Stimulated activated CD4-positive, alpha-beta T cell treated with anti-CD3 and anti-CD28 coated beads, Interleukin-12 subunit alpha, Interleukin-12 subunit beta, amount 100 ng/mL, for 4 hours (primary cell): Measurements from ENCODE around the gene DTWD2.
"Not testable (repeated sequence)": the region's sequence is repeated elsewhere in the genome, so short reads cannot be mapped to it uniquely, and the experiment has no call there.

Source experiments
- DNase-seq: peaks from one replicate; pipeline ENCODE4 v3.0.0-alpha.2; 2020

The DTWD2 gene

DNA sequence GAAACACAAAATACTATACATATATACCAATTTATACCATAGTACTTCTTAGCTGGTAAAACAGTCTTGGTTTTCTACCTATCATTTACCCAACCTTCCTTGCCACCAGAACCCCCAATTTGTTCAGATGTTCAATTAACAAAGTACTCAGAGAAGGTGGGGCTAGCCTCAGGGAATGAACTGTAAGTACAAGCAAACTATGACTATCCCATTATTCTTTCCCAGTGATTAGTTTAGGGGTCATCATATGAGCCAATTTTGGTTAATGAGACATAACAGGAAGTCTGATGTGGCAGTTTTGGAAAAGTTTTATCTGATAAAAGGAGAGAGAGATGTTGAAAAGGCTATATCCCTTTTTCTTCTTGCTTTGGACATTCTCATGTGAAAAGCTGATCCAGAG, 125.8 kb downstream of the DTWD2 start:
- DNase-seq = no peak

DNA sequence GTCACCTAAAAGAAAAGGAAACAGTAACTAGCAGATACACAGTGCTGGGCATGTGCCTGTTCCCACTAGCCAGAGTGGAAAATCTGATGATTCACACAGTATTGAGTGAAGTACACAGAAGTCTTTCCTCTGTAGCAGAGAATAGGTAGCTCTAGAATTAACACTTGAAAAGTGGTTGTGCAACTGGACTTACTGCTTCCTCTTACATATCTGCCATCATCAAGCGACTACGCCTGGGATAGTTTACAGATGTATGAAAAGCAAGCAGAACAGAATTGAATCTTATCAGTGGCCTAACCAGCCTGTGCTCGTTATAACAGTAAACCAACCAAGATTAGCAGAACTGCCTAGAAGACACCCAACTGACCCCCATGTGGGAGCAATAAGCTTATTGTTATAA, 130.6 kb downstream of the DTWD2 start:
- DNase-seq = no peak

DNA sequence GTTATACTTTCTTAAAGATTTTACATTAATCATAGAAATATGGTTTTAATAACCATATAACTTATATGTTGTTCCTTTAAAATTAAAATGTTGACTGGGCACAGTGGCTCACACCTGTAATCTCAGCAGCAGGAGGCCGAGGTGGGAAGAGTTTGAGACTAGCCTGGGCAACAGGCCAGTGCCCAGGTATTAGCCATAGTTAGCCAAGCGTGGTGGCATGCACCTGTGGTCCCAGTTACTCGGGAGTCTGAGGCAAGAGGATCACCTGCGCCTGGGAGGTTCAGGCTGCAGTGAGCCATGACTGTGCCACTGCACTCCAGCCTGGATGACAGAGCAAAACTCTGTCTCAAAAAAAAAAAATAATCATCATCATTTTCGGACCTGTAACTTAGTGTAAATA, 133.5 kb downstream of the DTWD2 start:
- no peak for DNase-seq

DNA sequence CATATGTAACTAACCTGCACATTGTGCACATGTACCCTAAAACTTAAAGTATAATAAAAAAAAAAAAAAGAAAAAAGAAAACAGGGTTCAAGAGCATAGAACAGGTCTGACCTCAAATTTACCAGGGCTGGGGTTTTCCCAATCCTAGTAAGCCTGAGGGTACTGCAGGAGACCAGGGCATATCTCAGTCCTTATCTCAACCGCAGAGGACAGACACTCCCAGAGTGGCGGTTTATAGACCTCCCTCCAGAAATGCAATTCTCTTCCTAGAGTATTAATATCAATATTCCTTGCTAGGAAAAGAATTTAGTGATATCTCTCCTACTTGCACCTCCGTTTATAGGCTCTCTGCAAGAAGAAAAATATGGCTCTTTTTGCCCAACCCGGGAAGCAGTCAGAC, 136.6 kb downstream of the DTWD2 start:
- DNase-seq = not testable (repeated sequence)

DNA sequence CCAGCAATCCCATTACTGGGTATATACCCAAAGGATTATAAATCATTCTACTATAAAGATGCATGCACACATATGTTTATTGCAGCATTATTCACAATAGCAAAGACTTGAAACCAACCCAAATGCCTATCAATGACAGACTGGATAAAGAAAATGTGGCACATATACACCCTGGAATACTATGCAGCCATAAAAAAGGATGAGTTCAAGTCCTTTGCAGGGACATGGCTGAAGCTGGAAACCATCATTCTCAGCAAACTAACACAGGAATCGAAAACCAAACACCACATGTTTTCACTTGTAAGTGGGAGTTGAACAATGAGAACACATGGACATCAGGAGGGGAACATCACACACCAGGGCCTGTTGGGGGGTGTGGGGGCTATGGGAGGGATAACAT, 138.8 kb downstream of the DTWD2 start:
- not testable (repeated sequence) for DNase-seq

DNA sequence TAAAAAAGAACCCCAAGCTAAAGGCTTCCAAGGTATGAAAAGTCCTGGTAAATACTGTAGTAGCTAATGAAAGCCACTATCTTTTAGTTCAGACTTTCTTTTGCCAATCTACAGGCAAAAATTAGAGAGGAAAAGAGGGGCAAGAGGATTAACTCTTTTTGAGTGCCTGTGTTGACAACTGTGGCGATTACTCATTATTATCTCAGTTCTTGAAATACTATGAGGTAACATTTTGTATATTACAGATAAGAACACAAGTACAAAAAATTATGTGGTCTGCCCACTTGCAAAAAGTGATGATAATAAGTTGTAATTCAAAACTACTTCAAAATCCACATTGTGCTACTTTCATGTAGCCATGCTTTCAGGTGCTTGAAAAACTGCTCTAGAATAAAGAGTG, 144.0 kb downstream of the DTWD2 start:
- no peak for DNase-seq

DNA sequence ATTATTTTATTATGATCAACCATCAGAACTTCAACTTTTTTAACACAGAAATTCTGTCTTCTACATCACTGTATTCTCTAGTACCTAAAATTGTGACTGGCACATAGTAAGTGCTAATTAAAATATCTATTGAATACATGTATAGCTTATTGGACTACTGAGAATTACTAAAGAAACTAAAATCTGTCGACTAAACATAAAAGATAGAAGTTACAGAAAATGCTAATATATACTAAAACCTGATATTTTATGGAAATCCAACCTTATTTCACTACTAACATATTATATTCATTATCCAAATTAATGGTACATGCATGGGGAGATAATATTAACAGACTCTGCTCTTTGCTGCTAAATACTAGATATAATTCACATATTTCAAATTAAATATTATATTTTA, 153.6 kb downstream of the DTWD2 start:
- DNase-seq = no peak

DNA sequence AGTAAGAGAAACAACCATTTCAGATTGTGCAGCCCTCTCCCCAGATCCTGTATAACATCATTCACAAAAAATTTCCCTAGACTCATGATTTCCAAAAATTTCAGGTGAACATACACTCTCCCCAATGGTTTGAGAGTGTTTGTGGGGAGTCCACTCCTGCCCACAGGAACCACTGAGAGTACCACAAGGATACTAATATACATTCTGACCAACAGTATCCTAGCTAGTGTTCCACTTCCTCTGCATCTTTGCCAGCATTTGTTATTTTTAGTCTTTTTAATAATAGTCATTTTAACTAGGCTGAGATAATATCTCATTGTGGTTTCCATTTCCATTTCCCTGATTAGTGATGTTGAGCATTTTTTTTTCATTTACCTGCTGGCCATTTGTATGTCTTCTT, 155.4 kb downstream of the DTWD2 start:
- DNase-seq = no peak

DNA sequence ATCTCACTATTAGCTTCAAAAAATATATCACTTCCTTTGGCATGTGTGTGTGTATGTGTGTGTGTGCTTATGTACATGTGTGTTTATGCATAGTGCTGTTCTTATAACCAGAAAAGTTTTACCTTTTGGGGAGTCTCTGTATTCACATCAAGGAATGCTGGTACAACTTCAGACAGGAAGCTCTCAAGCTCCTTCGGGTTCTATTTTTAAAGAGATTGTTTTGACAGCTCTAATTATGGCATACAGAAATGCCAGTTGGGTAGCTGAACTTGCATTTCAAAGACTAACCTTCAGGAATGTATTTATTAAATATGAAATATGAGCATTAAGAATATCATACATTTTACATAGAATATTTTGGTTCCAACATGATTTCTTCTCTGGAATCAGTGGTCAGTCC, 163.1 kb downstream of the DTWD2 start:
- no peak for DNase-seq

DNA sequence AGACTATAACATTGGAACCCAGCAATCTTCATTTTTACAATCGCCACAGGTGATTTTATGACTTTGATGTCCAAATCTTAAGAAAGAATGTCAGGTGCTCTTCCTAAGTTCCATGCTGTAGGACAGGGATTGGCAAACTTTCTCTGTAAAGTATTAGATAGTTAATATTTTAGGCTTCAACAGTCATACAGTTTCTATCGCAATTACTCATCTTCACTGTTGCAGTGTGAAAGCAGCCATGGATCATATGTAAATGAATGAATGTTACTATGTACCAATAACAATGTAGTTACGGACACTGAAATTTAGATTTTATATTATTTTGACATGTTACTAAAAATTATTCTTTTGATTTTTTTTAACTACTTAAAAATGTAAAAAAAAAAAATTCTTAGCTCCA, 169.7 kb downstream of the DTWD2 start:
- DNase-seq = no peak

DNA sequence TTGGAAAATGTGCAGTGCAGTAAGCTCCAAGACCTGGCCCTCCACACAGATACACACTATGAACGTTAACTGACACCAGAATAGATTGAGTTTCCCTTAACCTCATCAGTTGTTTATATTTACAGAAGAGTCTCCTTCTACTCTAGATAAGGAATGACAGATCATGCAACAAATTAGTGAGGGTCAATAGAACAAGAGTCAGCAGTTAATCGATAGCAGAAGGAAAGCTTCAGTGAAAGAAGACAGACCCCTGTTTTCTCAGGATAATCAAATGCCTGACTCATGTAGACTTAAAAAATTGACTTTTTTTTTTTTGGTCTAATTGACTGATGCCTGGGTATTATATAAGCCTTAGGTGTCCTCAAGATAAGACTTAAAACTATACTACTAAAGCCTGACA, 179.9 kb downstream of the DTWD2 start:
- DNase-seq = no peak

DNA sequence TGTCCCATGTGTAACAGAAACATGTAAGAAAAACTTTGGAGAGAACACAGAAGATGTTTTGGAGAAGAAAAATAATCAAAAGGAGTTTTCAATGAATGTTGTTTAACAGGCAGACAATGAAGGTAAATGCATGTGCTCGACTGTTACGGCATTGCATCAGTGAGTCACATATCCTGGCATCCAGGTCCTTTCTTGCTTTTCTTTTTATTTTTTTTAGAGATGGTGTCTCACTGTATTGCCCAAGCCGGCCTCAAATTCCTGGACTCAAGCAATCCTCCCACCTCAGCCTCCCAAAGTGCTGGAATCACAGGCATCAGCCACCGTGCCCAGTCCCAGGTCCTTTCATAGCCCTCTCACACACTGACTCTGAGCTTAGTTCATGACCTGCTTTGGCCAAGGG, 181.8 kb downstream of the DTWD2 start:
- no peak for DNase-seq

DNA sequence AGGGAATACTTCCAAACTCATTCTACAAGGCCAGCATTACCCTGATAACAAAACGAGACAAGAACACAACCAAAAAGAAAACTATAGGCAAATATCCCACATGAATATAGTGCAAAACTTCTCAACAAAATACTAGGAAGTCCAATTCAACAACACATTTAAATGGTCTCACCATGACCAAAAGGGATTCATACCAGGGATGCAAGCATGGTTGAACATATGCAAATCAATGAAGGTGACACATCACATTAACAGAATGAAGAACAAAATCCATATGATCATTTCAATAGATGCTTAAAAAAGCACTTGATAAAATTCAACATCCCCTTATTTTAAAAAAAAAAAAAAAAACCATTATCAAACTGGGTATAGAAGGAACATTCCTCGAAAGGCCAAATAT, 186.0 kb downstream of the DTWD2 start:
- DNase-seq = no peak

DNA sequence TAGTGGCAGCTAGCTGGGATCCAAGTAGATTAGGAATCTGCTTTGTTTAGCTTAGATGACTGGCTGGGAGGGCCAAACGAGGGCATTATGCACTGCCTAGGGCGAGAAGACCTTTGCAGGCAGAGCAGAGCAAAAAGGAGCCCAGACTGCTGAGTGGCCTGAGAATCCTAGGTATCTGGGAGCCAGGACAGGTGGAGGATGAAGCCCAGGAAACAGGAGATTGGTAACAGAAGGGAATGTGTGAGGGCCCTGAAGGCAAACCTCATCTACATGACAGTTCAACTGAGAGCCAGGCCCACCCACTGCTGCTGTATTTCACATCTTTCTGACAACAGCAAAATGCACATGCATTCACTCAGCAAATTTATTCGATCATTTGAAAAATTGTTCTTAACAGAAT, 192.3 kb downstream of the DTWD2 start:
- no peak for DNase-seq

DNA sequence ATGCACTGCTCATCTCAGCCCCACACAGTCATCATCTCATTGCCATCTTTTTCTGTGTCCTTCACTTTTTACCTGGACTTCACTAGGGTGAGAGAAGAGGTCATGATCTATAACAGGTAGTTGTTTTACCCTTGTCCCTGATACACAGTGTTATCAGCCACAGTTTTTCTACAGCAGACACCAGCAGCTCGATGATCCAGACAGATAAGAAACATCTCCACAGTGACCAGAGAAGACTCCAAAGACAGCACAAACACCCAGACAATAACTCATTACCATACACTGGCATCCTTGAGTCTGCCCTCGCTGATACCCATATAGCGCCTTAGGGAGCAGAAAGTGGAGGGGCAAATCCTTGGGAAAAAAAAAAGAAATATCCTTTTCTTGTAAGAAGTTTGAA, 194.1 kb downstream of the DTWD2 start:
- DNase-seq = no peak

DNA sequence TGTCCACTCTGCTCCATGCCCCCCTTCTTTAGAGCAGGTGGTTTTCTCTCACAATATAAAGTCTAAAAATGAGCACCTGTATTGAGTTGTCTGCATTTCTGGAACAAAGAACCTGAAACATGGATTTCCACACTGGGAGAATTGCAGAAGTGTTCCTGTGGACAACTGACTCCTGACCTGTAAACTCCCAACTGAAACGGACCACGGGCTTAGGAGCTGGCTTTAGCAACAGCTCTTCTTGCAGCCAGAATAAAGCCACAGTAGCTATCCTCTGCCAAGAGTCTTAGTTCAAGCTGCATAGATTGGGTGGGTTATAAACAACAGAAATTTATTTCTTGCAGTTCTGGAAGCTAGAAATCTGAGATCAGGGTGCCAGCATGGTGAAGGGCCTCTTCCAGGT, 194.7 kb downstream of the DTWD2 start:
- no peak for DNase-seq

DNA sequence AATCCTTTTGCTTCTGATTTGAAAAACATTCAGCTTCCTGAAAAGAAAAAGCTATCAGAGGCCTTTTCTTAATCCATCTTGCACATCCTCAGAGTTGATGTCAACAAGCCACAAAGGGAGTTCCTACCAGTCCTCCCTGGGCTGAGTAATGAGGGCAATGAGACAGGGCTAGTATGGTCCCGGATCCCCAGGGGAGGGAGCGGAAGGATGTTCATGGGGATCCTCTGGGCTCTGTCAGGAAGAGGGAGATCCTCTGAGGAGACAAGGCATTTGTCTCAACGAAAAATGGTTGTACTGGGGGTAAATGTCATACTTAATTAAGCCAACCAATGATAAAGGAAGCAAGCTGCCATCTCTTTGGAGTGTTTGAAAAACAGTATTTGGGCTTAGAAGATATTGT, 195.3 kb downstream of the DTWD2 start:
- DNase-seq = no peak

DNA sequence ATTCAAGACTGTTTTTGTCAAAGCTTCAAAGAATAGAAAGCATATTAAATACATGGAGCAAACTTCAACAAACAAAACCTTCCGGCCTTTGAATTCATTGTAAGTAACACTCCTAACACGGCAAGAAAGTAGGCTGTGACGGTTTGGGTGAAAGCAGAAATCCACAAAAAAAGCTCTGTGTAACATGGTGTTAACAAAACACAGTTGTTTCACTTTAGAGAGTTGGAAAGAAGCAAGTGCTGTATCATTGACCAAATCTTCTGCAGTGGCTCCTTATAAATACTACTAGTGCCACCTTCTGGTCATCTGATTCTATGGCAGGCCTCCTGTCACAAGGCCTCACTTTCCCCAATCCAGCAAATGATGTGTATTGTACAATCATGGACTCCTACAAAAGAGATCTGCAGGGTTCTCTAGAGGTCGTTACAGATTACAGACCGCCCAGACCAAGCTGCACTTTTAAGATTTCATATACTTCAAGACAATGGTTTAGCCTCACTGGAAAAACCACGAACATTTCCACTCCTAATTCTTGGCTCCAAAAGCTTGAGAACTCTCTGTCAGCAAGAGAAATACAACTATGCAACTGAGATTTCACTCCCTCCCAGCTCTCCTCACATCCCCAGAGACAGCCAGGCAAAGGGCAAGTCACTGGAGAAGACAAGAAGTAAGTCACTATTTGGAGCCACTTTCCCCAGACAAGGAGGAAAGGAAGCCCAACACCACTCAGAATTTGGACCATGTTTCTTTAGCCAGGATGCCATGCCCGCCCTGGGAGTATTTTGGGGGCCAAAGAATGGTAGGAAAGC, 196.2 kb downstream of the DTWD2 start:
- DNase-seq = no peak

DNA sequence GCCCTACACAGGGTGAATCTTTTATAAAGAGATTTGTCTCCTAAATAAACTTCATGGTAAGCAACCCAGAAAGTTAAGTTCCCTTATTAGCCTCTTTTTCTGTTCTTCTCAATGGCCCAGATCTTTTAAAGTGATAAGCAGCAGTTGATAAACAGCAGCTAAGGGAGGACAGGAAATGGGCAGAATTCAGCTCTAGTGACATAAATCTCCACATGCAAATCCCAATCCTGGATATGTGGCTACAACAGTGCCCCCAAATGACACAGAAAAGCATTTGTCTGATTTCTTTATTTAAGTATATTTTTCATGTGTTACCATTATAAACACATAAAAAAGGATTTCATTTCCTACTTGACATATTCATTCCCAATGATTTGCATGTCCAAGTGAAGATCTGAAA, 199.0 kb downstream of the DTWD2 start:
- DNase-seq = no peak

DNA sequence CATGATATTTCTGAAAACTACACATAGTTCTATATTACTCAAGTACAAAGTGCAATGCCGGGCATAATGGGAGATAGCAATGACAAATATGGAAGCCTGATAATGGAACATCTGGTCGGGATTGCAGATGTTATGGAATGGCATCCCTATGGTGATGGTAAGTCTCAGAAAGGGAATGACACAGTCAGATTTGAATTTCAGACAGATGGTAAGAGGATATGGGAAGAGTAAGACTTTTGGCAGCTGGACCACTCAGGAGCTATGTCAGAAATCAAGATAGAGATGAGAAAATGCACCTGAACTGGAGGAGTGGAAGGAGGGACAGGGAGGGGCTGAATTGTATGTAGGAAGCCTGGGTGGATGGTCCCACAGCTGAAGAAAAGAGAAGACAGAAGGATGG, 200.0 kb downstream of the DTWD2 start:
- DNase-seq = no peak
